ENCODE data around the gene STON2. TPM values are rescaled to one million over a fixed set of nuclear protein-coding genes. Genes with fewer than 3 reads are reported as not detected.

The STON2 gene
- total RNA-seq, 2 experiments from 2014 or later, result not detected

GRCh38 chr14:81418057-81418790, 18.1 kb upstream of the STON2 start:
- H3K27me3 ChIP-seq (ENCODE audit: control insufficient read depth in 1 of 2, insufficient read depth in 2 of 2, low read length in 2 of 2), result peaks cover 0 to 4% of the 10 kb centered on the region in 2 experiments
- no peaks in the 10 kb centered on the region for H3K4me1 ChIP-seq (ENCODE audit: insufficient read depth, low read length)
- ChIA-PET POLR2A (no interaction called here), CTCF (no interaction called here)
- H3K9me3 Mint-ChIP-seq, result peaks cover 5% of the 10 kb centered on the region
- no peaks in the 10 kb centered on the region for H3K36me3 Mint-ChIP-seq (ENCODE audit: low read depth)
- H3K4me1 Mint-ChIP-seq (ENCODE audit: low read depth), result no peaks in the 10 kb centered on the region
- TF ChIP-seq CTCF (IDR thresholded peaks at IDR 0.05), result no peak
- H3K27ac ChIP-seq (ENCODE audit: low read depth in 1 of 2, low read length in 2 of 2), result no peak overlapping the region
- peaks cover 0 to 3% of the 10 kb centered on the region in 2 experiments for H3K9me3 ChIP-seq (ENCODE audit: control insufficient read depth in 1 of 2, insufficient read depth in 1 of 2, low read length in 2 of 2)
- H3K36me3 ChIP-seq (ENCODE audit: insufficient read depth, low read length), result no peaks in the 10 kb centered on the region
- ATAC-seq (ENCODE audit: poor library complexity) (no peak), DNase-seq (no peak)
- peaks cover 6% of the 10 kb centered on the region for H3K27me3 Mint-ChIP-seq
- no peak overlapping the region for H3K4me3 ChIP-seq (ENCODE audit: low read length)
- no peak overlapping the region for H3K4me3 Mint-ChIP-seq
- intact Hi-C loops (cut with DNase I, micrococcal nuclease), result no loop called here
- no peak overlapping the region for H3K27ac Mint-ChIP-seq

GRCh38 chr14:81416981-81417380, 16.9 kb upstream of the STON2 start:
- Mint-ChIP-seq H3K4me1 (ENCODE audit: low read depth) (no peaks in the 10 kb centered on the region), H3K27me3 (peaks cover 11% of the 10 kb centered on the region), H3K36me3 (ENCODE audit: low read depth) (no peaks in the 10 kb centered on the region), H3K4me3 (no peak overlapping the region), H3K9me3 (peaks cover 5% of the 10 kb centered on the region), H3K27ac (no peak overlapping the region)
- no peak for TF ChIP-seq CTCF (IDR thresholded peaks at IDR 0.05)
- DNase-seq (no peak), ATAC-seq (ENCODE audit: poor library complexity) (no peak)
- ChIA-PET CTCF (no interaction called here), POLR2A (no interaction called here)
- Histone ChIP-seq H3K9me3 (ENCODE audit: control insufficient read depth in 1 of 2, insufficient read depth in 1 of 2, low read length in 2 of 2) (peaks cover 0 to 3% of the 10 kb centered on the region in 2 experiments), H3K36me3 (ENCODE audit: insufficient read depth, low read length) (no peaks in the 10 kb centered on the region), H3K4me3 (ENCODE audit: low read length) (no peak overlapping the region), H3K27ac (ENCODE audit: low read depth in 1 of 2, low read length in 2 of 2) (no peak overlapping the region), H3K27me3 (ENCODE audit: control insufficient read depth in 1 of 2, insufficient read depth in 2 of 2, low read length in 2 of 2) (peaks cover 0 to 4% of the 10 kb centered on the region in 2 experiments), H3K4me1 (ENCODE audit: insufficient read depth, low read length) (no peaks in the 10 kb centered on the region)
- intact Hi-C loops (cut with DNase I, micrococcal nuclease), result no loop called here

GRCh38 chr14:81416194-81416952, 16.2 kb upstream of the STON2 start:
- DNase-seq, result peak in 3 of 14 experiments; percentile 11 to 59 (median 53)
- CTCF ChIA-PET, result no interaction called here
- no peak overlapping the region for H3K4me3 ChIP-seq (ENCODE audit: low read length)

More at GRCh38 chr14:81416194-81416952, 16.2 kb upstream of the STON2 start:
- peaks cover 0 to 3% of the 10 kb centered on the region in 2 experiments for H3K9me3 ChIP-seq (ENCODE audit: control insufficient read depth in 1 of 2, insufficient read depth in 1 of 2, low read length in 2 of 2)
- Mint-ChIP-seq H3K9me3 (peaks cover 5% of the 10 kb centered on the region), H3K4me1 (ENCODE audit: low read depth) (no peaks in the 10 kb centered on the region), H3K4me3 (no peak overlapping the region), H3K27ac (no peak overlapping the region), H3K36me3 (ENCODE audit: low read depth) (no peaks in the 10 kb centered on the region), H3K27me3 (peaks cover 15% of the 10 kb centered on the region)
- intact Hi-C loops (cut with DNase I, micrococcal nuclease), result no loop called here
- no peaks in the 10 kb centered on the region for H3K36me3 ChIP-seq (ENCODE audit: insufficient read depth, low read length)
- POLR2A ChIA-PET, result no interaction called here
- no peaks in the 10 kb centered on the region for H3K4me1 ChIP-seq (ENCODE audit: insufficient read depth, low read length)
- H3K27ac ChIP-seq (ENCODE audit: low read depth in 1 of 2, low read length in 2 of 2), result no peak overlapping the region
- peaks cover 0 to 4% of the 10 kb centered on the region in 2 experiments for H3K27me3 ChIP-seq (ENCODE audit: control insufficient read depth in 1 of 2, insufficient read depth in 2 of 2, low read length in 2 of 2)
- TF ChIP-seq CTCF (IDR thresholded peaks at IDR 0.05), result no peak
- ATAC-seq (ENCODE audit: poor library complexity), result no peak
